ENCODE measurements around the gene MLST8. TPM values are rescaled to one million over a fixed set of nuclear protein-coding genes. Genes with fewer than 3 reads are reported as not detected.

The MLST8 gene
- total RNA-seq, 1 experiment from 2014 or later = 87.6 TPM

DNA sequence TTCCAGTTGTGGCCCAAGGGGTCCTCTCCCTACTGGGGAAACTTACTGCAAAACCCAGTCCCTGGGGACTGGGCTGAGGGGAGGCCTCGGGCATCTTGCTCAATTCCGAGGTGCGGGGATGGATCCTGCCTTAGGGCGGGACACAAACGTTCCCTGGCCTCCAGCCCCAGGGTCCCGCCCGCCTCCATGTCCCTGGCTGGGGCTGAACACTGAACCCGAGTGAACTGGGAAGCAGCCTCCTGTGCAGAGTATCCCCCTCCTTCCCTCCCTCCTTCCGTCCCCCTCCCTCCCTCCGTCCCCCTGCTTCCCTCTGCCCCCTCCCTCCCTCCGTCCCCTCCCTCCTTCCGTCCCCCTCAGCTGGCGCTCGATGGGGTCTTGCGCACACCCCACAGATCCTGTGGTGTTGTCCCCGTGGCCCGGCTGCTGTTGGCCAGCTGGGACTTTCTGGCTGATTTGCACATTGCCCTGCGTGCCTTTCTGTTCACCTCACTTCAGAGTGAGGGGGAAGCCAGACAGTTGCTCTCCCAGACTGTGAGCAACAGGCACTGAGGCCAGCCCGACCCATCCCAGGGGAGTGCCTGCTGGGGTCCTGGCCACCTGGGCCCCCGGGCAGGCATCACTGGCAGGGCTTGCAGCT is 44.2 kb upstream of the MLST8 start:
- POLR2A ChIA-PET = interaction anchor here (0.6 to 4.0 kb wide), 6 partner anchors 9 to 1571 kb away, joined by 3 to 32 read pairs (median 6); partner anchors contain the start of gene PGP
- DNase-seq (ENCODE audit: unreplicated experiment) = peak; percentile 48
- TF ChIP-seq, protein P1, sequence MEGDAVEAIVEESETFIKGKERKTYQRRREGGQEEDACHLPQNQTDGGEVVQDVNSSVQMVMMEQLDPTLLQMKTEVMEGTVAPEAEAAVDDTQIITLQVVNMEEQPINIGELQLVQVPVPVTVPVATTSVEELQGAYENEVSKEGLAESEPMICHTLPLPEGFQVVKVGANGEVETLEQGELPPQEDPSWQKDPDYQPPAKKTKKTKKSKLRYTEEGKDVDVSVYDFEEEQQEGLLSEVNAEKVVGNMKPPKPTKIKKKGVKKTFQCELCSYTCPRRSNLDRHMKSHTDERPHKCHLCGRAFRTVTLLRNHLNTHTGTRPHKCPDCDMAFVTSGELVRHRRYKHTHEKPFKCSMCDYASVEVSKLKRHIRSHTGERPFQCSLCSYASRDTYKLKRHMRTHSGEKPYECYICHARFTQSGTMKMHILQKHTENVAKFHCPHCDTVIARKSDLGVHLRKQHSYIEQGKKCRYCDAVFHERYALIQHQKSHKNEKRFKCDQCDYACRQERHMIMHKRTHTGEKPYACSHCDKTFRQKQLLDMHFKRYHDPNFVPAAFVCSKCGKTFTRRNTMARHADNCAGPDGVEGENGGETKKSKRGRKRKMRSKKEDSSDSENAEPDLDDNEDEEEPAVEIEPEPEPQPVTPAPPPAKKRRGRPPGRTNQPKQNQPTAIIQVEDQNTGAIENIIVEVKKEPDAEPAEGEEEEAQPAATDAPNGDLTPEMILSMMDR (IDR thresholded peaks at IDR 0.05; ENCODE audit: unreplicated experiment) = no peak

DNA sequence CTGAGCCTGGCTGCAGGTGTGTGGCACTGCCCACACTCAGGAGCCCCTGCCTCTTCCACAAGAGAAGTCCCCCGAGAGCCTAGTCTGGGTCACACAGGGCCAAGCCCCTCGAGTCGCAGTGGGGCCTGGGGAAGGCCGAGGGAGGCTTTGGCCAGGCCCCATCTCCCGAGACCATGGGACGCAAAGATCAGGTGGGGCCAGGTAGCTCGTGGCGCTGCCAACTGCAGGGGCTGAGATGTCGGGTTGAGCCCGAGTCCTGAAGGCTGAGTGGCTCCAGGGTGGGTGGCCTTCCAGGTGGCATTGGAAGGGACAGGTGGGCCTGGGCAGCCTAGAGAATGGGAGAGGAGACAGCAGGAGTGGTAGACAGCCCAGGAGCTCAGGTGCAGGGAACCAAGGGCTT is 43.3 kb upstream of the MLST8 start:
- Mint-ChIP-seq H3K36me3 (ENCODE audit: insufficient read depth, unreplicated experiment) (peaks cover 20% of the 10 kb centered on the region), H3K27ac (ENCODE audit: low read depth, unreplicated experiment) (peak overlapping the region; percentile 12), H3K4me3 (ENCODE audit: unreplicated experiment) (peak overlapping the region; percentile 50), H3K27me3 (ENCODE audit: insufficient read depth, unreplicated experiment) (no peaks in the 10 kb centered on the region), H3K9me3 (ENCODE audit: unreplicated experiment) (no peaks in the 10 kb centered on the region), H3K4me1 (ENCODE audit: insufficient read depth, unreplicated experiment) (peaks cover 30% of the 10 kb centered on the region)
- POLR2A ChIA-PET = interaction anchor here (0.6 to 4.0 kb wide), 13 partner anchors 10 to 1571 kb away, joined by 3 to 32 read pairs (median 6); partner anchors contain the start of genes ECI1, FAHD1, MLST8 and PGP
- no peak for DNase-seq (ENCODE audit: unreplicated experiment)
- CTCF ChIA-PET = interaction anchor here (0.6 to 1.5 kb wide), 3 partner anchors 10 to 48 kb away, joined by 4 to 7 read pairs (median 6); no protein-coding TSS in a partner anchor
- intact Hi-C loops (cut with micrococcal nuclease) = loop anchor here (2.0 kb wide), 1 partner anchor 61 kb away; the partner anchor contains the start of gene E4F1
- BruUV-seq (replicated peaks) = no TSS peak
- TF ChIP-seq, protein P1 (IDR thresholded peaks at IDR 0.05; ENCODE audit: unreplicated experiment) = no peak

More for the DNA sequence above, 44.2 kb upstream of the MLST8 start:
- intact Hi-C loops (cut with micrococcal nuclease) = loop anchor here (2.0 kb wide), 1 partner anchor 62 kb away; the partner anchor contains the start of gene E4F1
- Mint-ChIP-seq H3K27me3 (ENCODE audit: insufficient read depth, unreplicated experiment) (no peaks in the 10 kb centered on the region), H3K36me3 (ENCODE audit: insufficient read depth, unreplicated experiment) (peaks cover 17% of the 10 kb centered on the region), H3K9me3 (ENCODE audit: unreplicated experiment) (no peaks in the 10 kb centered on the region), H3K4me1 (ENCODE audit: insufficient read depth, unreplicated experiment) (peaks cover 38% of the 10 kb centered on the region), H3K4me3 (ENCODE audit: unreplicated experiment) (peak overlapping the region; percentile 38), H3K27ac (ENCODE audit: low read depth, unreplicated experiment) (peak overlapping the region; percentile 12)
- CTCF ChIA-PET = interaction anchor here (0.6 to 1.4 kb wide), 2 partner anchors 49 to 968 kb away, joined by 3 to 6 read pairs; no protein-coding TSS in a partner anchor
- no TSS peak for BruUV-seq (replicated peaks)

DNA sequence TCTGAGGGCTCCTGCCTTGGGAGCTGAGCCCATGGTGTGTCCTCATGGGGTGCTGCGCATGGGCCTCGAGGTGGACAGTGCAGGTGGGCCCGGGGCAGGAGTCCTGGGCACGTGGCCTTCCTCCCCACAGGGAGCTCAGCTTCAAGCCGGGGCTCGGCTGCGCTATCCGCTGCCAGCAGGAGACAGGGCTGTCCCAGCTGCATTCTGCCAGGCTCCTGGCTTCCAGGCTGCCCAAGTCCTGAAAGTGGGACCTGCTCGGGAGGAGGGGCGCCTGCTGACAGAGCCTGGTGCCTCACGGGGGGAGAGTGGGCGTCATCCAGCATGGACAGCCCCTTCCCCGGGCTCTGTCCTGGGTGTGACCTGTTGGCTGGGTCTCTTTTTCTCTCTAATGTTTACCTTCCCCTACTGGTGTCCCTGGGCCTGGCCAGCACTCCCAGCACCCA is 42.6 kb upstream of the MLST8 start:
- no peaks in the 10 kb centered on the region for H3K27me3 Mint-ChIP-seq (ENCODE audit: insufficient read depth, unreplicated experiment)
- intact Hi-C loops (cut with micrococcal nuclease) = no loop called here
- ChIA-PET POLR2A (interaction anchor here (0.6 to 4.0 kb wide), 12 partner anchors 8 to 481 kb away, joined by 3 to 32 read pairs (median 5); partner anchors contain the start of genes FAHD1, MLST8, PGP and TRAF7), CTCF (interaction anchor here (0.6 to 1.5 kb wide), 3 partner anchors 11 to 139 kb away, joined by 3 to 8 read pairs (median 7); no protein-coding TSS in a partner anchor)
- peak overlapping the region; percentile 64 for H3K4me3 Mint-ChIP-seq (ENCODE audit: unreplicated experiment)
- no peaks in the 10 kb centered on the region for H3K9me3 Mint-ChIP-seq (ENCODE audit: unreplicated experiment)
- no TSS peak for BruUV-seq (replicated peaks)
- peaks cover 22% of the 10 kb centered on the region for H3K36me3 Mint-ChIP-seq (ENCODE audit: insufficient read depth, unreplicated experiment)
- TF ChIP-seq, protein P1 (IDR thresholded peaks at IDR 0.05; ENCODE audit: unreplicated experiment) = no peak
- peak; percentile 55 for DNase-seq (ENCODE audit: unreplicated experiment)
- peak overlapping the region; percentile 92 for H3K27ac Mint-ChIP-seq (ENCODE audit: low read depth, unreplicated experiment)
- H3K4me1 Mint-ChIP-seq (ENCODE audit: insufficient read depth, unreplicated experiment) = peaks cover 23% of the 10 kb centered on the region

DNA sequence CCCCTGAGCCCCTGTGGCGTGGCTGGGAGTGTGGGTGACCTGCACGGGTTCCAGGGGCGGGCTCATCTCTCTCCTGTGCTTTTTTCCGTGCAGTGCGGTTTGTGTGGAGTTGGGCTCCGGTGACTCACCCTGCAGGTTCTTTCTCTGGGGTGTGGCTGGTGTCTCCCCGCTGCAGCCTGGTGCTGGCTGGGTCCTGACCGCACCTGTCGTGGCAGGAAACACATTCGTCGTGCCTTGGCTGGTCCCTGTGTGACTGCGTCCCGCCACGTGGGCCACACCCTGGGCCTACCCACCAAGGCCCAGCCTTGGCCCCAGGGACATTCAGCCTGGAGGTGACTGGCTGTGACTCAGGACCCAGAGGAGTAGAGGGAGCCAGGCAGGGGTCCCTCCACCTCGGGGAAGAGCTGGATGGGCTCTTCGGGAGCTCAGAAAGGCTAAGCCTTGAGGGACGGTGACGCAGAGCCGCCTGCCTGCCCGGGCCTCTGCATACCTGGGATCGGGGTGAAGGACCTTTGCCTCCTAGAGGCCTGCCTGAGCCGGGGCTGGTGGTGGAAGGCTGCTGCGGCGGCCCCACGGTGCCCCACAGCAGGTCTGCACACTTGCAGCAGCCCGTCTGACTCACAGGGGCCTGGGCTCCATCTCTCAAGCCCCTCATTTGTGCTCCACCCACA is 41.9 kb upstream of the MLST8 start:
- BruUV-seq (replicated peaks) = no TSS peak
- peak; percentile 87 for DNase-seq (ENCODE audit: unreplicated experiment)
- Mint-ChIP-seq H3K27ac (ENCODE audit: low read depth, unreplicated experiment) (peak overlapping the region; percentile 92), H3K4me3 (ENCODE audit: unreplicated experiment) (peak overlapping the region; percentile 64), H3K36me3 (ENCODE audit: insufficient read depth, unreplicated experiment) (peaks cover 28% of the 10 kb centered on the region), H3K9me3 (ENCODE audit: unreplicated experiment) (no peaks in the 10 kb centered on the region), H3K27me3 (ENCODE audit: insufficient read depth, unreplicated experiment) (no peaks in the 10 kb centered on the region), H3K4me1 (ENCODE audit: insufficient read depth, unreplicated experiment) (peaks cover 21% of the 10 kb centered on the region)
- TF ChIP-seq, protein P1 (IDR thresholded peaks at IDR 0.05; ENCODE audit: unreplicated experiment) = no peak
- ChIA-PET CTCF (interaction anchor here (0.9 kb wide), 2 partner anchors 42 to 83 kb away, joined by 3 to 8 read pairs; no protein-coding TSS in a partner anchor), POLR2A (interaction anchor here (0.5 to 4.0 kb wide), 10 partner anchors 8 to 154 kb away, joined by 3 to 32 read pairs (median 4); partner anchors contain the start of genes MLST8, NTHL1 and TRAF7)
- intact Hi-C loops (cut with micrococcal nuclease) = no loop called here

Data from MCF 10A (cell line).